Stimulated activated CD4-positive, alpha-beta T cell treated with anti-CD3 and anti-CD28 coated beads, Interleukin-12 subunit alpha, Interleukin-12 subunit beta, amount 100 ng/mL, for 4 hours (primary cell): ENCODE measurements around the gene CKB.
A peak's percentile ranks its signal among the peaks of the same experiment; 100 is the strongest.

Source experiments
- DNase-seq: peaks from one replicate; pipeline ENCODE4 v3.0.0-alpha.2; 2020

Gene CKB

DNA sequence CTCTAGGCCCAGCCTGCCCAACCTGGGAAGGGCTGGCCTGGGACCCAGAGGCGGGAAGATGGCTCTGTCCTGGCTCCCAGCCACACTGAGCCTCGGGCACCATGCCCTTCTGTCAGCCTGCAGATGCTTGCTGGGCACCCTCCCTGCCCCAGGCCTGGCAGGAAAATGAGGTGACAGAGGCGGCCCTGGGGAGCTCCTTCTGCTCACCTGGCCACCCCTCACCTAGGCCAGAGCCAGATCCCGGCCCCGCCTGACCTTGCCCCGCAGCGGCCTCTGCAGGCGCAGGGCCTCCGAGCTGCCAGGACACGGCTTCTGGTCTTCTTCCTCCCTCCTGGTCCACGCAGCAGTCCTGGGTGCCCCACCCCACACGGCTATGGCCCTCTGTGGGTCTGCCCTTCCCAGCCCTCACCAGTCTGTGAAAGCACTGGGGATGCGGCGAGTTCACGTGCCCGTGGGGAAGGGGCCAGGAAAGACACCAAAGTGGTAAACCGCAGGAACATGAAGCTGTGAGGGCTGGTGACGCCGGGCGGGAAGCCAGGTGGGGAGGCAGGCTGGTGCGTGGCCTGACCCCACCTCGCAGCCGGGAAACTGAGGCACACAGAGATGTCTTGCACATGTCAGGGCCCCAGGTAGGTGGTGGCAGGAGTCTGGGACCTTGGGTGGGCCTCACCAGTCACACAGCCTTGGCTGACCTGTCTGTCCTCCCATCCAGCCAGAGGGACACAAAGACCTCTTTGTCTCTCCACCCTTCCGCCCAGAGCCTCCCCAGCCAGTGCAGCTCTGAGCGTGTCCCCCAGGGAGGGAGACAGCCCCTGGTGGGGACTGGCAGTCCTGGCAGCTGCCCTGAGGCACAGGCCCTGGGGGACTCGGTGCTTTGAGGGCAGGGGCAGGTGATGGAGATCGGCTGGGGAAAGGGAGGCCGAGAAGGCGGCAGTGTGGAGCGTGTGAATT, 27.0 kb upstream of the CKB start:
- DNase-seq, result no peak

DNA sequence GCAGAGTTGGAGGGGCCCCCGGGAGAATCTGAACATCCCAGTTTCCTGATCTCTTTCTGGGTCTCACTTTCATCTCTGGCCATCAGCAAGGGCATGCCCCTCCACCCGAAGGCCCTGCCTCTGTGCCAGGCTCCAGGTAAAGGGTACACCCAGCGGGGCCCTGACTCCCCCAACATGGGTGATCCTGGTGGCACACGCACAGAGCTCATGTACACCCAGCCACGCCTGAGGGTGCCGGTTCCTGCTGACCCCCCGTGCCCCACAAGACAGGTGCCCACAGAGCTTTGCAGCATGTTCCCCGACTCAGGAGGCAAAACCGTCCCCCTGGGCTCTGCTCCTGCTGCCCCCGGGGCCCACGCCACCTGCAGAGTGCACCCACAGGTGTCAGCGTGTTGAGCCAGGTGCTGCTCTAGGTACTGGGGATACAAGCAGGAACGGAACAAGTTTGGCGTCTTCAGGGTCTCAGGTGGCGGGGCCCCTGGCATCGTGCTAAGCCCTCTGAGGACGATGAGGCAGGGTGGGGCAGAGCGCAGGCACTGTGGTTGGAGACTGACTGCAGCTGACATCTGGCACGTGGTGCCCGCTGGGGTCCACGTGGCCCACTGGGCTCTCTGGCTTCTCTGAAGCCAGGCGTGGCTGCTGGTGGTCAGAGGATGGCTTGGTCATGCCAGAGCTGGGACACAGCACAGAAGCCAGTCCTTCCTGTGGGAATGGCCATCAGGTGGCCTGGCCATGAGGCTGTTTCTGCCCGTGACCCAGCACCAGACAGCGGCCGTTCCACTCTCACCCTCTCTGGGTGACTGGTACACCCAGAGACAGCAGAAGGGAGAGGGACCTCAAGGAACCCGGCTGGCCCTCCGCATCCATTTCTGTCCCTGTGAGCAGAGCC, 26.1 kb upstream of the CKB start:
- no peak for DNase-seq

DNA sequence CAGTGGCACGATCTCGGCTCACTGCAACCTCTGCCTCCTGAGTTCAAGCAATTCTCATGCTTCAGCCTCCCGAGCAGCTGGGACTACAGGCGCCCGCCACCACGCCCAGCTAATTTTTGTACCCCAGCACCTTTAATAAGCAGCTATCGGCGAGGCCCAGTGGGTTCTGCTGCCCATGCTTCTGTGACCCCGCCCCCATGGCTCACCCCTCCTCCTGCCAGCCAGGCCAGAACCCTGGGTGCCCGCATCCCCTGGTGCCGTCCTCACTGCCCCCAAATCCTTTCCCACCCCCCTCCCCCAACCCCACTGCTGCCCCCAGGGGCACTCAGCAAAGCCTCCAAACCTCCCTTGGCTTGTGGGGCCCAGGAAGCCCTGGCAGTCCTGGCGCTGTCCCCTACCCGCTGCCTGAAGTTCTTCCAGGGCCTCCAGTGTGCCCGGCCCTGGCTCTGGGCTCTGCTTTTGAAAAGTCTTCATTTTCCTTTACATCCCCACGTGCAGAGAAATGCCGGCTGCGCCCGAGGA, 25.4 kb upstream of the CKB start:
- DNase-seq, result no peak

DNA sequence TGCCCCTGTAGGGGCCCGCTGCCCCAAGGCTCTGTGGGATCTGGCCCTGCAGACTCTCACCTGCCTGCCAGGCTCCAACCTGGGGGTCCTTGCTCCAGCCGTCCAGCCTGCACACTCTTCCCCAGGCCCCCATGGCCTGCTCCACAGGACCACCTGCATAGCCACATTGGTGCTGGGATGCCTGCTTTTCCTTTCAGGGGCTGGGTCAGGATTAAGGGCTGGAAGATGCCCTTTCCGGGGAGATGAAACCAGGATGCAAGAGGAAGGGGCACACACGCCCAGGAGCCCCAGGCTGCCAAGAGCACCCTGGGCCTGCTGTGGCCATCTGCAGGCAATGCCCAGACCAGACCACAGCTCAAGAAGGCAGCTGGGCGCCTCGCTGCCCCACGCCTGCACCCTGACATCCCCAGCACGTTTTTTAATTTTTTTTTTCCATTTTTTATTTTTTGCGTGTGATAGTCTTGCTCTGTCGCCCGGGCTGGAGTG, 24.9 kb upstream of the CKB start:
- no peak for DNase-seq

DNA sequence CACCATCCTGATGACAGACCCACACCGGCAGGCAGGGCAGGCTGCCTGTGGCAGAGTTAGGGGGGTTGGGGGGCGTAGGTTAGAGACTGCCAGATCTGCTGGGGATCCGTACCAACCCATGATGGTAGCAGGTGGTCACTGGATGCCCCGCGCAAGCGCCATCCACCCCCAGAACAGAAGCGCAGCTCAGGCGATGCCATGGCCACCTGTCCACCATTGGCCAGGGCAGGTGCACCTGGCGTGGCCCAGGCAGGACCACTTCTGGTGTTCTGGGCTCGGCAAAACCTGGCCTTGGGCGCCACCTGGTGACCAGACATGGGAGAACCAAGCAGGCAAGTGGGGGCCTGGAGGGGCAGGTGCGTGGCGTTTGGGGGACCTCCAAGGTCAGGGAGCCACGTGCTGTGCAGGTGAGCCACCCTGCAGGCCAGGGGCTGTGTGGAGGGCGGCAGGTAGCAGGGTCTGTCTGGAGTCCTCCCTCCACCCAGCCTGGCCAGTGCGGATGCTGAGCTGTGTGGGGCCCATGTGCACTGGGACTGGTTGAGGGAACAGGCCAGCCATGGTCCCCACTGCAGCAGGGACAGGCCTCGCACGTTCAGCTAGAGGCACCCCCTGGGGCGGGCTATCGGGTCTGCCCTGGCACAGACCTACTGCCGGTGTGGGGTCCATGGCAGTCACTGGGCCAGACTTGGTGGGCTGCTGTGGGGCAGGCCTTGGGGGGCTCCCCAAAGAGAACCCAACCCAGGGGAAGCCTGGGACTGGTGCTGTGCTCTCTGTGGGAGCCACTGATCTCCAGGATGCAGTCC, 24.2 kb upstream of the CKB start:
- DNase-seq, result peak; percentile 75

DNA sequence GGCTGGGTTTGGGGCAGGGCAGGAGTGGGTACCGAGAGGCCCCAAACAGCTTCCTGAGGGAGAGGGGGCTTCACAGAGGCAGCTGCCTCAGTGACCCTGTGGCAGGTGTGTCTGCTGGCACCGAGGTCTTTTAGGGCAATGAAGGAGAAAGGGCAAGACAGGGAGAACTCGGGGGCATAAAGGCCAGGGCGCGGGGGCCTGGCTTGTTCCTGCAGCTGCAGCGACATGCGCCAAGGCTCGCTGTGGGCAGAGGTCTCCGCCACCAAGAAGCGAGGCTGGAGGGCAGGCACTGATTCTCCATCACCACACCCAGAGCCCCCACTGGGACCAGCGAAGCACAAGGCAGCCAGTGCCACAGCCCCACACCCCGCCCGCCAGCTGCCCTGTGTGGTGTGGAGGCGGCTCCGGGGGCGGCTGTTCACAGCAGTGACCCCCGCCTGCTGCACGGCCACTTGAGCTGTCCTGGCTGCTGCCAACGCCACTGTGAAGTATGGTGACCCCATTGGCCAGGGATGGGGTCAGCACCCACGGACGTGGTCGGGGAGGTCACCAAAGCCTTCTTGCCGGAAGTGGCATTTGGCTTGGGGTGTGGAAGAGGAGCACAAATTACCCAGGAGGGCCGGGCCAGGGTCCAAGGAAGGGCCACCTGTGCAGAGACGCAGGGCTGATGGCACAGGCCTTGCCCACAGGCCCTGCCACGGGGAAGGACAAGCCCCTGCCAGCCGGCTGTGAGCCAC, 23.5 kb upstream of the CKB start:
- no peak for DNase-seq

DNA sequence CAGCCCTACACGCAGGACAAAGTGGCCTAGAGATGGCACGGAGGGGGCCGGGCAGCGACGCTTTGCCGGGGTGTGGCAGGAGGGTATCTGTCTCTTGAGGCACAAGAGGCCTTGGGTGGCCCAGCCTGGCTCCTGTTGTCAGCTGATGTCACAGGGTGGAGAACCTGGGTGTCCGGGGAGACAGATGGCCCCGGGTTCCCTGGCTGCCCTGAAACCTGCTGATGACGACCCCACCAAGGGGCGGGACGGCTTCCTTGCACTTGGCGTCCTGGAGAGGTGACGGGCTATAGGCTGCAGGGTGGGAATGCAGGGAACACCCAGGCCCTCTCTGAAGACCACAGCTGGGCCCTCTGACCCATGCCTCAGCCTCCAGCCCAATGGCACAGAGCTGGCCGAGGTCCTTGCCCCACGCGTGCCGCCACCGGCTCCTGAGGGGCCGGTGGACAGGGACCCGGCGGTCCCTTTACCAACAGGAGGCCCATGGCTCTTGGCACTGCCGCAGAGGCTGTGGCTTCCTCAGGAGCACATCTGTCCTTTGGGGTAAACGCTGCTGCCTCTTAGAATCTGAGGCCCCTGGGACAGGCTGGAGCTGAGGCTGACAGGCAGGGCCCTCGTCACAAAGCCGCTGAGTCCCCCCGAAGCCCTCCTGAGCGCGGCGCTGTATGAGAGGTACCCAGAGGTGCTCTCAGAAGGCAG, 22.7 kb upstream of the CKB start:
- no peak for DNase-seq

DNA sequence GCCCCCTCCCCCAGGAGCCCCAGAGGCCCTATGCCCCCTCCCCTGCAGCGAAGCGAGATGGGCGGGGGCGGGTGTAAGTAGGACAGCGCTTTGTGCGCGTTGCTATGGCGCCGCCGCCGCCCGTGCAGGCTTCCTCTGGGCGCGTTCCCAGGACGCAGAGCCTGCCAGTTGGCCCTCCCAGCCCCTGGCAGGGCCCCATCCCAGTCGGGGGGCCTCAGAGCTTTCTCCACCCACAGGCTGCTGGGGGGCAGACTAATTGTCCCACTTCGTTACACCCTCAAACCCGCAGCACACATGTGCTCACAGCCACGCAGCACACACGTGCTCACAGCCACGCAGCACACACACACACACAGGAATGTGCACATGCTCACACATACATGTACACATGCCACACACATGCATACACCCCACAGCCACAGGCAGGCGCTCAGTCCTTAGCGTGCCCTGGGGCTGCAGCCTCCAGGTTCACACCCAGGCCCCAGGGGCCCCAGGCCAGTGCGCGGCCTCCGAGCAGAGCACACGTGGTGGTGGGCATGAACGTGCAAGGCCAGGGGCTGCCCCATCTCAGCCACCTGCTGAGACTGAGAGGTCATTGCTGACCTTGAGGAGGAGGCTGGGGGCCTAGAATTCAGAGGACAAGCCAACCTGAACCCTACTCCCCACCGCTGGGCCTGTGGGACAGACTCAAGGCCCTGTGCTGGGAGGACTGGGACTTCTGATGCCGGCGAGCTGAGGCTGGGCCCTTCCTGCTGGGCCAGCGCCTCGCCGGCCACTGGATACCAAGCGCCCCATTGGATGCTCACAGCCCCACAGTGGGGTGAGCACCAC, 22.0 kb upstream of the CKB start:
- DNase-seq, result no peak

DNA sequence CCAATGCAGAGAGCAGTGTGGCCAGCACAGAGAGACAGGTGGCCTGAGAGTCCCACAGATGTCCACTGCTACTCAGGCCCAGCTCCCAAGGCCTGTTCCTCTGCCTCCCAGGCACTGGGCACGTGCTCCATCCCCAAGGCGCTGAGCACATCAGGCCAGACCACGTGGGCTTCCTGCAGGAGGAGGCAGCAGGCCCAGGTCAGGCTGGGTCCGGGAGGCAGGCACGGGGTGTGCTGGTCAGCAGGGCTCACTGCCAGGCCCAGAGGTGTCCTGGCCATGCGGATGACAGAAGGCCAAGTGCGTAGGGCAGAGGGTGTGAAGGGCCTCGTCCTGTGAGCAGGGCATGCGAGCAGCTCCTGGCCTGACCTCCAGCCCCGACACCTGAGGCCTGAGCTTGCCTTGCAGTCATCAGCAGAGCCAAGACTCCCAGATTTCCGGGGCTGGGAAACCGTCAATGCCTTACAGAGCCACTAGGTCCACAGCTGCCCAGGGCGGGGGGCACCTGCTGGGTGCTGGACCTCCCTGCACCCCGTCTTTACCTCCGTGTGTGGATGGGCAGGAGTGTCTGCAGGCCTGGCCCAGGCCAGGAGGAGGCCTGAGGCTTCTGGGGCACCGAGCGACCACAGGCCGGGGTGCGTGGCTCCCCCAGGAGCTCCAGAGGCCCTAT, 21.2 kb upstream of the CKB start:
- no peak for DNase-seq

DNA sequence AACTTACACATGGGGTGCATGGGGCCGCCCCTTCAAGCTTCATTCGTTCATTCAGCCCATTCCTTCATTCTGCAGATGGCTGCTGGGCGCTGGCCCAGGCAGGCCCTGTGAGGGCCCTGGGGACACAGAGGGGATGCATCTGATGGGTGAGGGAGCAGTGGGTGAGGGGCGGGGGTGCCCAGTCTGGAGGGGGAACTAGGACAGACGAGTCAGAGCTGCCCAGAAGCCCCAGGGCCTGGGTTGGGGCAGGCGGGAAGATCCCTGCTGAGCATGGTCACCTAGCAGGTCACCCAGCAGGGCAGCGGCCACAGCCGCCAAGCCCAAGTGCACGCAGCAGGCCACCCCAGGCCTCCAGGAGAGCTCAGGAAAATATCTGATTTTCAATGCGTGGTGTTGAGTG, 20.5 kb upstream of the CKB start:
- DNase-seq, result no peak

DNA sequence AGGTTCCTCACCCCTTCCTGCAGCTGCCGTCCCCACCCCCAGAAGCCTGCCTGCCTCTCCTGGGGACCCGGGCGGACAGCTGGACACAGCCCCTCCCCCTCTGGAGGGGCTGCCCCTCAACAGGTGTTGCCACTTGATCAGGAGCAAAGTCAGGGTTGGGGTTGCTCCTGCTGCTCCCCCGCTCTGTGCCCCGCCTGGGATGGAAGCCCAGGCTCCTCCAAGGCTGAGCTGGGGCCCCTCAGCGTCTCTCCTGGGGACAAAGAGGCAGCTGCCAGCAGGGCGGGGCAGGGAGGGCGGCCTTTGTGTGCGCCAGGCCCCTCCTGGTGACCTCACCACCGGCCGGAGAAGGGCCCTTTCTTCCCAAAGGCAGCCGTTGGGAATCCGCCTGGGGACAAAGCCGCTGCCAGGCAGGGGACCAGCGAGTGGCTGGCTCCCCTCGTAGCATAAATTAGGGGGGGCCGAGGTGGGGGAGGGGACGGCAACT, 20.0 kb upstream of the CKB start:
- no peak for DNase-seq

DNA sequence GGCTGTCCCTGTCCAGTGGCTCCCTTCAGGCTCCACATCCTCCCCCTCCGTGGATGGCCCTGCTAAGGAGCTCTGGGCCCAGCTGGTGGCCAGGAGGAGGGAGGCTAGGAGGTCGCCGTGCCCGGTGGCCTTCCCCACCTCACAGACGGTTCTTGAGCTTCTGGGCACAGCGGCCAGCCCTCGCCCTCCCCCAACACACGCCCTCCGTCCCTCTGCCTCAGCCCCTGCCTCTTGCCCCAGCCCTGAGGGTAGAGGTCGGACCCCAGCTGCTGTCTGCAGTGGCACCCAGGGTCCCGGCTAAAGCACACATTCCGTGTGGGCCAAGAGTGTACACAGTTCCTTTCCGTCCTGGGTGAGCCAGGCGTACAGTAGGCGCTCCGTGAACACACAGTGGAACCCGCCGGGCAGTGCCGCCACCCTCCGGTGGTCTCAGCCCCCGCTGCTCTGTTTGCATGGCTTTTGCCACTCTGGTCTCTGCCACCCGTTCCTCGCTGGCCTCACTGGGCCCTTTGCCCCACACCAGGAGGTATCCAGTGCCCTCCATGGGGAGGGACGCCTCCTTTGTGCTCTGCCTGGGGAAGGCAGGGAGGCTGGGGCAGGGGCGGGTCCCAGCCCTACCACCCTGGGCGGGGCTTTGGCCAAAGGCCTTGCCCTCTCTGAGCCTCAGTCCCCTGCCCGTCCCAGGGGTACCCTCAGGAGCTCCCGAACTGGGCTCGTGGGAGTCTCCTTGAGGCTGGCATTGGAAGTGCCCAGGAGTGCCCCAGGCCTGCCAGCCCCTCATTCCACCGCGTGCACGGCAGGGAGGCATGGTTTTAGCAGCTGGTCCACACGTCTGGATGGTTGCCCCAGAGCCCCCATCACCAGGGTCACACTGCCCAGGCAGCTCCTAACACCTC, 19.3 kb upstream of the CKB start:
- no peak for DNase-seq

DNA sequence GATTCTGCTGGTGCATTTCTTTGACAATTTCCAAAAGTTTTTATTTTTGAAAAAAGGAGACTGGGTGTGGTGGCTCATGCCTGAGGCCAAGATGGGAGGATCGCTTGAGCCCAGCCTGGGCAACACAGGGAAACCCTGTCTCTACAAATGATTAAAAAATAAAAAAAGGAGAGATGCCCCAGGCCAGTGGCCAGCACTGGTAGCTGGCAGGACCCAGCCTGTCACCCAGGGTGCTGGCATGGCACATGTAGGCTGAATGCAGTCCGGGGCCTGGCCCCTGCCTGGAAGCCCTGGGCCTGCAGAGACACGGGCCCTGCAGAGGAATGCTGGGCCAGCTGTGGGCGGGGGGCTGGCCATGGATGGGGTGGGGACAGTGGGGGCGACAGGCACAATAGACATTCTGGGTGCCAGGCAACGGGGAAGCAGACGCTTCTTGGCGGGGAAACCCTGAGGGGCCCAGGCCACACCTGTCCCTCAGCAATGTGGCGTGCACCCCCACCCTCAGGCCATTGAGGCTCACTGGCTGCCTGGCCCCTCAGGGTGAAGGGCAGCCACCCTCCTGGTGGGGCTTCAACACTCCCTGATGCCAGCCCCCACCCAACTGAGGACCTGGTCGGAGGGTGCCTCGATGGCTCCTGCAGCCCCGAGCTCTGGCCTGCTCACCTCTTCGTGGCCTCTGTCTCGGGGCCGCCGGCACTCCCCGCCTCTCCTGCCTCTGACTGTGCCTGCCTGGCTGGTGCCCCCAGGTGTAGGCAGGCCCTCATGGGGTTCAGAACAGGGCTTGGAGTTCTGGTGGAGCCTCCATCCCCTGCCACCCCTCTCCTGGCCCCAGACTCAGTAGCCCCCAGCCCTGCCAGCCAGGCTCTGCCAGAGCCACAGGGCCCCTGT, 18.4 kb upstream of the CKB start:
- no peak for DNase-seq

DNA sequence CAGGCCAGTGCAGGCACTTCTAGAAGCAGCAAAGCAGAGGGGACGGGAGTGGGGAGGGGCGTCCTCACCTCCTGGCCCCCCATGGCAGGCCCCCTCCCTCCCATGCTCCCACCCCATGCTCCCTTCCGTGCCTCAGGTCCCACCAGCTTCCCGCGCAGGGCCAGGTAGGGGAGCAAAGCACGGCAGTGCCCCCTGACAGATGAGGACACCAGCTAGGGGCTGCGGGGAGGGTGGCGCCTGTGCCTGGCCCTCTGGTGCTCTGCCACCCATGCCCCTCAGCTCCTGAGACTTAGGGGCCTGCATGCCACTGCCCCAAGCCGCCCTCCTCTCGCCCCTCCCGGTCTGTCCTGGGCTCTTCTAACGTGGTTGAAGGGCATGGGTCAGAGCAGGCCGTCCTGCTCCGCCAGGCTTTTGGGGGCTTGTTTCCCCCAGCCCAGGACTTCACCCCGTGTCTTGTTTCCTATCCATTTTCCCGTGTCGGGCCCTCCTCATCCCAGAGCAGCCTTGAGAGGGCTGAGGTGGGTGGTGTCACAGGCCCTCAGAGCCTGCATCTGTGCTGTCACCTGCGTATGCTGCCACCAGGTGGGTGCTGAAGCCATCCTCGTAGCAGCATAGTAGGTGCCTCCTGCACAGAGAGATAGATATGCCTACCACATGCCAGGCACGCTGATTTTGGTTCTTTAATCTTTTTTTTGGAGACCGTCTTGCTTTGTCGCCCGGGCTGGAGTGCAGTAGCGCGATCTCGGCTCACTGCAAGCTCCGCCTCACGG, 16.6 kb upstream of the CKB start:
- DNase-seq, result no peak

DNA sequence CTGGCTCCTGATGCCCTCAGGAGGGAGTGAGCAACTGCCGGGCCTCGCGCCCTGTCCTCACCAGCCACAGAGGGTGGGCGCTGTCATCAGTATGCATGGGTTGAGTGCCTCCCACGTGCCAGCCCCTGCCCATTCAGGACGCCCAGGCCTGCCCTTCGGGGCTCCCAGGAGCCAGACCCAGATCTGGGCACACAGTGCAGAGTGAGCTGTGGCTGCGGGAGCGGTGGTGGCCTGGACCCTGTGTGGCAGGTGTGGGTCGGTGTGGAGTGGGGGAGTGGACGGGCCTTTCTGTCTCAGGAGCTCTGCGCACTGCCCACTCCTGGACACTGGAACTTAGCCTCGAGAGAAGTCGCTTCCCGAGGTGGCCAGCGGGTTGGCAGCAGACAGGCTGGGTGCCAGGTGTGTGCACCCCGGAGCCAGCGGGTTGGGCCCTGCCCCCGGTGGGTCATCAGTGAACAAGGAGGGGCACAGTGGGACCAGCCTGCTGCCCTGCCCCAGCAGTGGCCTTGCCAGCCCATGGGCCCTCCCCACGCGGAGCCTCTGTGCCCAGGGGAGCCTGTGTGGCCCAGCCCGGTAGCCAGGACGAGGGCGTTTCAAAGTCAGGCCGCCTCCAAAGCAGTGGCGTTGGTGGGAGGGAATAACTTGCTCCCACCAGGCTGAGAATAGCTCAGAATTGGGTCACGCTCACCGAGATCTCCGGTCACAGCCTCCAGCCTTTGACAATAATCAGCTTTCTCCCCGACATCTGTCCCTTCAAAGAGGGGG, 15.8 kb upstream of the CKB start:
- DNase-seq, result no peak
